ENCODE data around the gene ADGRB3.

Gene ADGRB3

DNA sequence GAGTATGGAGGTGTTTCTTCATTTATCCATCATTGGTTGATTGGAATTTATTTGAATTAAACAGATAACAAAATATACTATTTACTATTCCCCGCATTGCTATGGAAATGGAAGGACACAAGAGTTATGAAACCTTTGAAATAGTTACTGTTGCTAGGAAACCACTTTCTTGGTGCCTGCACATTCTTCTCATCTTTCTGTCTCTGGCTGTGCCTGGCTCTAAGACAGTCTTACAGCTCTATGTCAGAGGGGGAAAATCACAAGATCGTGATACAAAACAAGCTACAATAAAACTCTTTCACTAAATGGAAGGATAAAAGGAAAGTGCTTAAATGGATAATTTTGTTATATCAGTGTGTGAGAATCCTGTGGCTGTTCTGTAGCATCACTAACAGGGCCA, 708.8 kb downstream of the ADGRB3 start:
- no peak for DNase-seq (ENCODE audit: extremely low read depth, insufficient read length)
- Histone ChIP-seq H3K4me3 (replicated peaks; ENCODE audit: low read depth, low read length) (no peak overlapping the region), H3K36me3 (ENCODE audit: control insufficient read depth, insufficient read depth, low read length) (no peaks in the 10 kb centered on the region), H3K27me3 (replicated peaks; ENCODE audit: control insufficient read depth, insufficient read depth, low read length) (no peaks in the 10 kb centered on the region)
- TF ChIP-seq, protein P1, sequence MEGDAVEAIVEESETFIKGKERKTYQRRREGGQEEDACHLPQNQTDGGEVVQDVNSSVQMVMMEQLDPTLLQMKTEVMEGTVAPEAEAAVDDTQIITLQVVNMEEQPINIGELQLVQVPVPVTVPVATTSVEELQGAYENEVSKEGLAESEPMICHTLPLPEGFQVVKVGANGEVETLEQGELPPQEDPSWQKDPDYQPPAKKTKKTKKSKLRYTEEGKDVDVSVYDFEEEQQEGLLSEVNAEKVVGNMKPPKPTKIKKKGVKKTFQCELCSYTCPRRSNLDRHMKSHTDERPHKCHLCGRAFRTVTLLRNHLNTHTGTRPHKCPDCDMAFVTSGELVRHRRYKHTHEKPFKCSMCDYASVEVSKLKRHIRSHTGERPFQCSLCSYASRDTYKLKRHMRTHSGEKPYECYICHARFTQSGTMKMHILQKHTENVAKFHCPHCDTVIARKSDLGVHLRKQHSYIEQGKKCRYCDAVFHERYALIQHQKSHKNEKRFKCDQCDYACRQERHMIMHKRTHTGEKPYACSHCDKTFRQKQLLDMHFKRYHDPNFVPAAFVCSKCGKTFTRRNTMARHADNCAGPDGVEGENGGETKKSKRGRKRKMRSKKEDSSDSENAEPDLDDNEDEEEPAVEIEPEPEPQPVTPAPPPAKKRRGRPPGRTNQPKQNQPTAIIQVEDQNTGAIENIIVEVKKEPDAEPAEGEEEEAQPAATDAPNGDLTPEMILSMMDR (IDR thresholded peaks at IDR 0.05; ENCODE audit: insufficient read depth, low read length, poor library complexity, severe bottlenecking) = no peak

DNA sequence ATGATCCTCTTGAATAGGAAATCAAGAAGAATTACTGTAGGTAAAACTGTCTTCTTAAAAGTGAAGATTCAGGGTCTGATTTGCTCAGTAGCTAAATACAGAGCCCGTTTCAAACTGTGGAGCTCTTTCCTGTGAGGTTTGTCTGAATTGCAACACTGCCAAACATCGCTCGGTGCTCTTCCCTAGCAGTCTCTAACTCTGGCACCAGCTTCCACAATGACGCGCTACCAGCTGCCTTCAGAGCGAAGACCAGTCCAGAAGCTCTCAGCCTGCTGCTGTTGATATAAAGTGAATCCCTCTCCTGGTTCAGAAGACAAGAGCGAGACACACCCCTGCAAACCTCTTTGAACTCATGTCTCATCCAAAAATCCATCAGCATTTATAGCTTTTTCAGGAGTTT, 714.7 kb downstream of the ADGRB3 start:
- TF ChIP-seq, protein P1 (IDR thresholded peaks at IDR 0.05; ENCODE audit: insufficient read depth, low read length, poor library complexity, severe bottlenecking) = no peak
- H3K4me3 ChIP-seq (replicated peaks; ENCODE audit: low read depth, low read length) = no peak overlapping the region
- no peaks in the 10 kb centered on the region for H3K36me3 ChIP-seq (ENCODE audit: control insufficient read depth, insufficient read depth, low read length)
- no peak for DNase-seq (ENCODE audit: extremely low read depth, insufficient read length)
- H3K27me3 ChIP-seq (replicated peaks; ENCODE audit: control insufficient read depth, insufficient read depth, low read length) = no peaks in the 10 kb centered on the region

DNA sequence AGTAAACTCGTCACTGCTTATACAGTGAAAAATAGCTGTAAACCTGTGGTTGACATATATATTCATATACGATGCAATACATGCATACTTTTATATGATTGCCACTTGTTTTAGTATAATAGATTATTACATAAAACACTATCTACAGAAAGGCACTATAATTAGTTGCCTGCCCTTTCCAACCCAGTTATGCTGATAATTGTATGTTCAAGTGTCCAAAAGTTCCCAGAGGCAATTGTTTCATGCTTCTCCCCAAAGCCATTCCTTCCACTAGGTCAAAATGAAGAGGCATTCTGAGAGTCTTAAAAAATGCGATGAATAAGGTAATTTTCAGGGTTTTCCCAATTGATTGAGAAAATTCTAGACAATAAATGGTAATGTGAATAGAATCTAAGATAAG, 727.1 kb downstream of the ADGRB3 start:
- TF ChIP-seq, protein P1 (IDR thresholded peaks at IDR 0.05; ENCODE audit: insufficient read depth, low read length, poor library complexity, severe bottlenecking) = no peak
- Histone ChIP-seq H3K36me3 (ENCODE audit: control insufficient read depth, insufficient read depth, low read length) (no peaks in the 10 kb centered on the region), H3K4me3 (replicated peaks; ENCODE audit: low read depth, low read length) (no peak overlapping the region), H3K27me3 (replicated peaks; ENCODE audit: control insufficient read depth, insufficient read depth, low read length) (no peaks in the 10 kb centered on the region)
- DNase-seq (ENCODE audit: extremely low read depth, insufficient read length) = no peak

DNA sequence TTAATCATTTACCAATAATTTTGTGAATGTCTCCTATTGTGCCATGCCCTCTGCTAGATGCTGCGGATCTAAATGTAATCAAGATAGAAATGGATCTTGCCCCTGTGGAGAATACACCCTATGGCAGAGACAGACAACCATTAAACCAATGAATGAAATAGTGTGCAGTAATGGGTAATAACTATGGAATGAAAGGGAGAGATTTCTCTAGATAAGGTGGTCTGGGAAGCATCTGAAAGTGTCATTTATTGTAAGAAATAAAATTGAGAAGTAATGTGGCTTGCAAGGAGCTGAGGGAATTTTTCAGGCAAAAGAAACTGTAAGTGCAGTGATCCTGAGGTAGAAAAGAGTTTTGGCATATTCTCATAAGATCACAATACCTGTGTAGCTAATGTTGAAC, 731.7 kb downstream of the ADGRB3 start:
- H3K36me3 ChIP-seq (ENCODE audit: control insufficient read depth, insufficient read depth, low read length) = no peaks in the 10 kb centered on the region
- TF ChIP-seq, protein P1 (IDR thresholded peaks at IDR 0.05; ENCODE audit: insufficient read depth, low read length, poor library complexity, severe bottlenecking) = no peak
- H3K27me3 ChIP-seq (replicated peaks; ENCODE audit: control insufficient read depth, insufficient read depth, low read length) = no peaks in the 10 kb centered on the region
- no peak for DNase-seq (ENCODE audit: extremely low read depth, insufficient read length)
- H3K4me3 ChIP-seq (replicated peaks; ENCODE audit: low read depth, low read length) = no peak overlapping the region

DNA sequence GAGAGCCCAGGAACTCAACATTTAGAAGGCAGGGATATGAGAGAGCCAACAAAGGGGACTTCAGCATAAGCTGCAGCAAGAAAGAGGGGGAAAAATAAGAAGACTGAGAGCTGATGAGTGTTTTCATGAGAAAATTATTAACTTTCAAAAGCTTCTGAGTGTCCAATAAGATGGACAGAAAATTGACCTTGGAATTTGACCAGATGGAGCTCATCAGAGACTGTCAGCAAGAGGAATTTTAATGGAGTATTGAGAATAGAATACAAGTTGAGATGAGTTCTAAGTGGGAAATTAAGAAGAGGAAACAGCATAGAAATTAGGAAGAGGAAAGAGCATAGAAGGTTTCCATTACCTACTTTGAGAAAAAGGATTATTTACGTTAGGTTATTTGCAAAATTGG, 733.5 kb downstream of the ADGRB3 start:
- Histone ChIP-seq H3K27me3 (replicated peaks; ENCODE audit: control insufficient read depth, insufficient read depth, low read length) (no peaks in the 10 kb centered on the region), H3K4me3 (replicated peaks; ENCODE audit: low read depth, low read length) (no peak overlapping the region), H3K36me3 (ENCODE audit: control insufficient read depth, insufficient read depth, low read length) (no peaks in the 10 kb centered on the region)
- TF ChIP-seq, protein P1 (IDR thresholded peaks at IDR 0.05; ENCODE audit: insufficient read depth, low read length, poor library complexity, severe bottlenecking) = no peak
- DNase-seq (ENCODE audit: extremely low read depth, insufficient read length) = no peak

DNA sequence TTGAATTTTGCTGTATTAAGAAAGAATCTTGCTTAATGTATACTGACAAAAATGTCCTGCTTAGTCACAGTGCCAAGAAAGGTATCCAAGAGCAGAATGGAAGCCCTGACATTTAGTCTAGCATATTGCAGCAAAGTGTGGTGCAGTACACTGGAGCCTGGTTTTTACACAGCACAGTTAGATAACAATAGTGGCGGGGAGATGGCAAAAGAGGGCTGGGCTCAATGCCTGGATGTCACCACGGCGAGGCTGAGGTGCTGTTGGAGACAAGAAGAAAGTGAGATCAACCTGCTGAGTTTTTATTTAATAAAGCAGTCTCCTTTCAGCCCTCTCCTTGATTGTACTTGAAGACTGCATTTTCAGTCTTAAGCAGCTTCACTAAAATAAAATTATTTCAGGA, 735.7 kb downstream of the ADGRB3 start:
- TF ChIP-seq, protein P1 (IDR thresholded peaks at IDR 0.05; ENCODE audit: insufficient read depth, low read length, poor library complexity, severe bottlenecking) = no peak
- no peaks in the 10 kb centered on the region for H3K27me3 ChIP-seq (replicated peaks; ENCODE audit: control insufficient read depth, insufficient read depth, low read length)
- H3K36me3 ChIP-seq (ENCODE audit: control insufficient read depth, insufficient read depth, low read length) = no peaks in the 10 kb centered on the region
- no peak overlapping the region for H3K4me3 ChIP-seq (replicated peaks; ENCODE audit: low read depth, low read length)
- no peak for DNase-seq (ENCODE audit: extremely low read depth, insufficient read length)

Data from GM06990 (cell line).